Neural cell (in vitro differentiated cells): Measurements from ENCODE around the gene C6orf136. TPM values are rescaled to one million over a fixed set of nuclear protein-coding genes. Genes with fewer than 3 reads are reported as not detected.

Experiments used
- H2AFZ ChIP-seq: fragments of 200-600, 300-800 bp; sonication (generic), shearing (Covaris generic); 2 replicates; pipeline ENCODE4 v1.6.0; 2014; ENCODE audit warnings: low read depth, mild to moderate bottlenecking, antibody characterized with exemption, low read length, moderate library complexity
- H3F3A ChIP-seq: fragments of 200-600 bp; shearing (Covaris generic); 2 replicates; pipeline ENCODE4 v1.6.1; 2016; ENCODE audit warnings: mild to moderate bottlenecking, moderate library complexity, mixed read lengths, antibody characterized with exemption, low read length; ENCODE audit not compliant: insufficient read depth, poor library complexity, severe bottlenecking
- H3K27ac ChIP-seq: fragments of 200-600, 300-800 bp; sonication (generic), shearing (Covaris generic); 2 replicates; pipeline ENCODE4 v1.5.1; 2014; ENCODE audit warnings: mild to moderate bottlenecking, low read length, moderate library complexity
- H3K27me3 ChIP-seq: fragments of 300-800, 200-600 bp; sonication (generic), shearing (Covaris generic); 2 replicates; pipeline ENCODE4 v1.6.0; 2014; ENCODE audit warnings: mild to moderate bottlenecking, low read depth, low read length, moderate library complexity; ENCODE audit not compliant: insufficient read depth
- H3K36me3 ChIP-seq: fragments of 300-800, 200-600 bp; sonication (generic), shearing (Covaris generic); 2 replicates; pipeline ENCODE4 v1.5.1; 2014; ENCODE audit warnings: mild to moderate bottlenecking, antibody characterized with exemption, low read length, moderate library complexity; ENCODE audit not compliant: insufficient read depth
- H3K4me2 ChIP-seq: fragments of 300-800, 200-600 bp; sonication (generic), shearing (Covaris generic); 2 replicates; pipeline ENCODE4 v1.6.0; 2014; ENCODE audit warnings: mild to moderate bottlenecking, low read length
- H3K4me3 ChIP-seq: fragments of 300-800, 200-600 bp; sonication (generic), shearing (Covaris generic); 2 replicates; pipeline ENCODE4 v1.5.1; 2014; ENCODE audit warnings: mild to moderate bottlenecking, low read length, moderate library complexity
- H3K79me2 ChIP-seq: fragments of 200-600 bp; shearing (Covaris generic); replicated peaks from 2 replicates; pipeline ENCODE4 v1.6.0; 2014; ENCODE audit warnings: mild to moderate bottlenecking, low read length, moderate library complexity; ENCODE audit not compliant: insufficient read depth
- H3K9ac ChIP-seq: fragments of 300-800, 200-600 bp; sonication (generic), shearing (Covaris generic); 2 replicates; pipeline ENCODE4 v1.6.1; 2016; ENCODE audit warnings: mild to moderate bottlenecking, low read length, mixed read lengths
- H3K9me2 ChIP-seq: fragments of 200-600 bp; shearing (Covaris generic); 2 replicates; pipeline ENCODE4 v1.6.1; 2016; ENCODE audit warnings: mild to moderate bottlenecking, low read length, mixed read lengths; ENCODE audit not compliant: insufficient read depth
- H3K9me3 ChIP-seq: fragments of 200-600, 300-800 bp; sonication (generic), shearing (Covaris generic); 2 replicates; pipeline ENCODE4 v1.6.1; 2016; ENCODE audit warnings: mild to moderate bottlenecking, mixed run types, low read length, moderate library complexity, mixed read lengths
- H4K20me1 ChIP-seq: fragments of 200-600 bp; shearing (Covaris generic); 2 replicates; pipeline ENCODE4 v1.6.1; 2016; ENCODE audit warnings: mild to moderate bottlenecking, mixed run types; ENCODE audit not compliant: insufficient read depth
- CTCF ChIP-seq: fragments of 450-650 bp; IDR thresholded peaks from 2 replicates; pipeline ENCODE4 v1.5.1; 2014; ENCODE audit warnings: antibody characterized with exemption, mild to moderate bottlenecking, moderate library complexity; ENCODE audit not compliant: poor library complexity, severe bottlenecking
- EP300 ChIP-seq: fragments of 450-650 bp; conservative IDR thresholded peaks from 2 replicates; pipeline ENCODE4 v1.6.1; 2014; ENCODE audit warnings: antibody characterized with exemption, mild to moderate bottlenecking, moderate library complexity; ENCODE audit not compliant: poor library complexity, severe bottlenecking
- EZH2 ChIP-seq: fragments of 200-600, 300-800 bp; shearing (Covaris generic), sonication (generic); IDR thresholded peaks from 2 replicates; pipeline ENCODE4 v1.6.1; 2014; ENCODE audit warnings: antibody characterized with exemption, low read length, borderline replicate concordance, mild to moderate bottlenecking; ENCODE audit not compliant: insufficient read depth, poor library complexity, severe bottlenecking
- MXI1 ChIP-seq: fragments of 450-650 bp; conservative IDR thresholded peaks from 2 replicates; pipeline ENCODE4 v1.6.1; 2014; ENCODE audit warnings: antibody characterized with exemption, mild to moderate bottlenecking; ENCODE audit not compliant: poor library complexity, severe bottlenecking
- REST ChIP-seq: IDR thresholded peaks from 2 replicates; pipeline ENCODE4 v1.6.1; 2012; ENCODE audit warnings: borderline replicate concordance
- SMC3 ChIP-seq: fragments of 450-650 bp; conservative IDR thresholded peaks from 2 replicates; pipeline ENCODE4 v1.6.1; 2014; ENCODE audit warnings: antibody characterized with exemption, mild to moderate bottlenecking, moderate library complexity; ENCODE audit not compliant: poor library complexity
- TAF1 ChIP-seq: IDR thresholded peaks from 2 replicates; pipeline ENCODE4 v1.6.1; 2012; ENCODE audit warnings: low read depth
- polyA plus RNA-seq: library from polyadenylated mRNA; depleted of rRNA; stranded (reverse); fragments of >200 nt; gene quantifications from 2 replicates; pipeline ENCODE4 v1.2.3, GENCODE V29; 2014

The C6orf136 gene
- polyA plus RNA-seq, 1 donor from 2014 or later: 12.4 TPM

DNA sequence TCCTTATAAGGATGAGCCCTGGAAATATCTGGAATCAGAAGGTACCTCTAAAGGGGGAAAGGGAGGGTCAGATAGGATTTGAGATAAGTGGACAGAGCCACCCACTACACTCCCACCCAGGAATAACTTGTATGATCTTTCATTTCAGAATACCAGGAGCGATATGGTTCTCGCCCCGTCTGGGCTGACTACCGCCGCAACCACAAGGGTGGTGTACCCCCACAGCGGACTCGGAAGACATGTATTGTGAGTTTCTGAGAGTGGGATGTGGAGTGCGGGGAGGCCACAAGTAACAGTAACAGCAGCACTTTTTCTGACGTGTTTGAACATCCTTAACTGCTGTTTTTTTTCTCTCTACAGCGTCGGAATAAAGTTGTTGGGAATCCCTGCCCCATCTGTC, 27.4 kb upstream of the C6orf136 start:
- H3K36me3 ChIP-seq: peaks cover 6% of the 10 kb centered on the region
- H2AFZ ChIP-seq: no peak overlapping the region
- peaks cover 35% of the 10 kb centered on the region for H3K79me2 ChIP-seq
- H3K27me3 ChIP-seq: no peaks in the 10 kb centered on the region
- no peak overlapping the region for H3K4me2 ChIP-seq
- no peak overlapping the region for H3K9ac ChIP-seq
- no peaks in the 10 kb centered on the region for H4K20me1 ChIP-seq
- H3F3A ChIP-seq: peaks cover 8% of the 10 kb centered on the region
- H3K27ac ChIP-seq: no peak overlapping the region
- H3K9me3 ChIP-seq: no peaks in the 10 kb centered on the region
- TF ChIP-seq MXI1 (no peak), CTCF (no peak), SMC3 (no peak)
- no peaks in the 10 kb centered on the region for H3K9me2 ChIP-seq
- H3K4me3 ChIP-seq: no peak overlapping the region

DNA sequence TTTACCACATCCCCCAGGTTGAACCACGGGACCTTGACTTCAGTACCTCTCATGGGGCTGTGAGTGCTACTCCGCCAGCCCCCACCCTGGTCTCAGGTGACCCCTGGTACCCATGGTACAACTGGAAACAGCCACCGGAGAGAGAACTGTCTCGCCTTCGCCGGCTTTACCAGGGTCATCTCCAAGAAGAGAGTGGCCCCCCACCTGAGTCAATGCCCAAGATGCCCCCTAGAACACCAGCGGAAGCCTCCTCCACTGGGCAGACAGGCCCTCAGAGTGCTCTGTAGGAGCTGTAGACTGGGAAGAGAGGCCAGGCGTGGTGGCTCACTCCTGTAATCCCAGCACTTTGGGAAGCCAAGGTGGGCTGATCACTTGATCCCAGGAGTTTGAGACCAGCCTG, 21.4 kb upstream of the C6orf136 start:
- no peak overlapping the region for H2AFZ ChIP-seq
- no peaks in the 10 kb centered on the region for H3K9me2 ChIP-seq
- no peak overlapping the region for H3K4me2 ChIP-seq
- H3F3A ChIP-seq: no peaks in the 10 kb centered on the region
- no peaks in the 10 kb centered on the region for H4K20me1 ChIP-seq
- no peaks in the 10 kb centered on the region for H3K9me3 ChIP-seq
- H3K27ac ChIP-seq: no peak overlapping the region
- H3K4me3 ChIP-seq: no peak overlapping the region
- peaks cover 22% of the 10 kb centered on the region for H3K79me2 ChIP-seq
- H3K36me3 ChIP-seq: peaks cover 10% of the 10 kb centered on the region
- H3K27me3 ChIP-seq: no peaks in the 10 kb centered on the region
- no peak overlapping the region for H3K9ac ChIP-seq
- TF ChIP-seq EZH2 (no peak), TAF1 (no peak), EP300 (no peak), REST (no peak), SMC3 (no peak)
